ENCODE measurements around the gene MFNG. TPM values are rescaled to one million over a fixed set of nuclear protein-coding genes. Genes with fewer than 3 reads are reported as not detected.

Gene MFNG
- total RNA-seq, 2 experiments from 2014 or later: 225 to 235 TPM

DNA sequence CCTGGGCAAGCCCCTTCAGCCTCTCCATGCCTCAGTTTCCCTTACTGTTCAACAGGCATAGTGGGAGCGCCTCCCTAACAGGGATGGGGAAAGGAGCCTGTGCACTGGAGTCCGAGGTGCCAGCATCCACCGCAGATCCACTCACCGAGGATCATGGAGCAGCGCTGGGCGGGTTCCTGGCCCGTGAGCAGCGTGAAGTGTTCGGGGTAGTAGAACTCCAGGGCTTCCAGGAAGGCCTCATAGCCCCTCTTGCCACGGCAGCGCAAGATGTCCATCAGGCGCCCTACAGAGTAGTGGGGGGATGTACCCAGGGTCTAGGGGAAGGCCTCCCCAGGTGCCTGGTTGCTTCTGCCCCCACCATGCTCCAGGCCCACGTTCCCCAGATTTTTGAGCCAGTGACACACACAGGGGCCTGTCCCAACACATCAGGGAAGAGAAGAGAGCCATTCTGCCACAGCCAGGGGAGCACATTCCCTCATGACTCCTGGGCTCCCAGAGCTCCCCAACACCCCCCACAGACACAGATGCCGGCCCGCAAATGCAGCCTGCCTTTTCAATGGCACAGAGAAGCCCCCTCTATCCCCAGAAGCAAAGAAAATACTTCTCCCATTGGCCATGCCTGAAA is 31.8 kb upstream of the MFNG start:
- BruUV-seq (replicated peaks): no TSS peak
- no peak for DNase-seq (ENCODE audit: low spot score)
- Histone ChIP-seq H3K4me1 (ENCODE audit: insufficient read depth, low read length, poor library complexity, severe bottlenecking) (no peaks in the 10 kb centered on the region), H4K20me1 (ENCODE audit: insufficient read depth, low read length) (no peaks in the 10 kb centered on the region), H3K4me3 (ENCODE audit: low read depth, low read length, poor library complexity, severe bottlenecking) (no peak overlapping the region), H3K9me2 (ENCODE audit: insufficient read depth, low read length) (no peaks in the 10 kb centered on the region), H3K9me3 (ENCODE audit: low read length) (no peaks in the 10 kb centered on the region), H3K4me2 (ENCODE audit: low read length) (no peak overlapping the region), H2AFZ (ENCODE audit: low read length) (no peak overlapping the region), H3K79me2 (ENCODE audit: insufficient read depth, low read depth, low read length) (no peaks in the 10 kb centered on the region), H3K27ac (ENCODE audit: low read depth, low read length, poor library complexity, severe bottlenecking) (no peak overlapping the region), H3K36me3 (ENCODE audit: insufficient read depth, low read length) (no peaks in the 10 kb centered on the region)
- intact Hi-C loops (cut with micrococcal nuclease; ENCODE audit: unreplicated experiment): no loop called here
- TF ChIP-seq, protein P1, sequence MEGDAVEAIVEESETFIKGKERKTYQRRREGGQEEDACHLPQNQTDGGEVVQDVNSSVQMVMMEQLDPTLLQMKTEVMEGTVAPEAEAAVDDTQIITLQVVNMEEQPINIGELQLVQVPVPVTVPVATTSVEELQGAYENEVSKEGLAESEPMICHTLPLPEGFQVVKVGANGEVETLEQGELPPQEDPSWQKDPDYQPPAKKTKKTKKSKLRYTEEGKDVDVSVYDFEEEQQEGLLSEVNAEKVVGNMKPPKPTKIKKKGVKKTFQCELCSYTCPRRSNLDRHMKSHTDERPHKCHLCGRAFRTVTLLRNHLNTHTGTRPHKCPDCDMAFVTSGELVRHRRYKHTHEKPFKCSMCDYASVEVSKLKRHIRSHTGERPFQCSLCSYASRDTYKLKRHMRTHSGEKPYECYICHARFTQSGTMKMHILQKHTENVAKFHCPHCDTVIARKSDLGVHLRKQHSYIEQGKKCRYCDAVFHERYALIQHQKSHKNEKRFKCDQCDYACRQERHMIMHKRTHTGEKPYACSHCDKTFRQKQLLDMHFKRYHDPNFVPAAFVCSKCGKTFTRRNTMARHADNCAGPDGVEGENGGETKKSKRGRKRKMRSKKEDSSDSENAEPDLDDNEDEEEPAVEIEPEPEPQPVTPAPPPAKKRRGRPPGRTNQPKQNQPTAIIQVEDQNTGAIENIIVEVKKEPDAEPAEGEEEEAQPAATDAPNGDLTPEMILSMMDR (conservative IDR thresholded peaks at IDR 0.05; ENCODE audit: low read length): no peak
- TF ChIP-seq EZH2phosphoT487 (IDR thresholded peaks at IDR 0.05; ENCODE audit: borderline replicate concordance, low read depth, low read length): no peak
- CTCF ChIA-PET (ENCODE audit: unreplicated experiment): no interaction called here
- POLR2A ChIA-PET: no interaction called here

DNA sequence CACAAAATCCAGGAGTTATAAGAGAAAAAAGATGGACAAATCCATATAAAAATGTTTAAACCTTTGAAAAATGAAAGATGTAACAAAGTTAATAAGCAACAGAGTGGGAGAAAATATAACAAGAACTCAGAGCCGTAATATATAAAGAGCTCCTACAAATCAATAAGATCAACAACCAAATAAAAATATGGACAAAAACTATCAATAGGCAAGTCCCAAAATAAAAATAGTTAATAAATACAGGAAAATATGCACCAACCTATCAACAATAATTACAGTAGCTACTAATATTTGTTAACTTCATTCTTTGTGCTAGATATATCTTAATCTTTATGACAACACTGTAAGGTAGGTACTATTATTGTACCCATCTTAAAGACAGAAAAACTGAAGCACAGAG is 30.3 kb upstream of the MFNG start:
- ChIA-PET CTCF (ENCODE audit: unreplicated experiment) (no interaction called here), POLR2A (no interaction called here)
- no TSS peak for BruUV-seq (replicated peaks)
- Histone ChIP-seq H3K36me3 (ENCODE audit: insufficient read depth, low read length) (no peaks in the 10 kb centered on the region), H3K9me2 (ENCODE audit: insufficient read depth, low read length) (no peaks in the 10 kb centered on the region), H3K4me2 (ENCODE audit: low read length) (no peak overlapping the region), H3K27ac (ENCODE audit: low read depth, low read length, poor library complexity, severe bottlenecking) (no peak overlapping the region), H3K4me1 (ENCODE audit: insufficient read depth, low read length, poor library complexity, severe bottlenecking) (no peaks in the 10 kb centered on the region), H2AFZ (ENCODE audit: low read length) (no peak overlapping the region), H3K9me3 (ENCODE audit: low read length) (no peaks in the 10 kb centered on the region), H4K20me1 (ENCODE audit: insufficient read depth, low read length) (no peaks in the 10 kb centered on the region), H3K79me2 (ENCODE audit: insufficient read depth, low read depth, low read length) (no peaks in the 10 kb centered on the region), H3K4me3 (ENCODE audit: low read depth, low read length, poor library complexity, severe bottlenecking) (no peak overlapping the region)
- TF ChIP-seq, protein P1 (conservative IDR thresholded peaks at IDR 0.05; ENCODE audit: low read length): no peak
- no peak for TF ChIP-seq EZH2phosphoT487 (IDR thresholded peaks at IDR 0.05; ENCODE audit: borderline replicate concordance, low read depth, low read length)
- intact Hi-C loops (cut with micrococcal nuclease; ENCODE audit: unreplicated experiment): no loop called here
- no peak for DNase-seq (ENCODE audit: low spot score)

DNA sequence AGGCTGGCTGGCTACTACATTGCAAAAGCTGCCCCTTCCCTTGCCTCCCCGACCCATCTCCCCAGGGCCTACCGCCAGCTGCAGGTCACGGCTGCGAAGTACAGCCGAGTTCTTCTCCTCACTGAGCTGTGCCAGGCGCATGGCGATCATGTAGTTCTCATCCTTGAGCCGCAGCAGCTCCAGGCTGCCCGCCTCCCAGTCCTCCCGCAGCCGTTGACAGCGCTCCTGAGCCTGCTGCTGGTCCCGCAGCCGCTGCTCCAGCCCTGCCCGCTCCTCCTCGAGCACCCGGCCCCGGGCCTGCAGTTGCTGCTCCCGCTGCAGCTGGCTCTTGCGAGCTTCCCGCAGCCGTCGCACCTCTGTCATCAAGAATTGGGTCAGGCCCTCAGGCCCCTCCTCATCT is 29.7 kb upstream of the MFNG start:
- Histone ChIP-seq H3K4me2 (ENCODE audit: low read length) (no peak overlapping the region), H3K4me3 (ENCODE audit: low read depth, low read length, poor library complexity, severe bottlenecking) (no peak overlapping the region), H2AFZ (ENCODE audit: low read length) (no peak overlapping the region), H3K4me1 (ENCODE audit: insufficient read depth, low read length, poor library complexity, severe bottlenecking) (no peaks in the 10 kb centered on the region), H3K9me3 (ENCODE audit: low read length) (no peaks in the 10 kb centered on the region), H3K27ac (ENCODE audit: low read depth, low read length, poor library complexity, severe bottlenecking) (no peak overlapping the region), H3K9me2 (ENCODE audit: insufficient read depth, low read length) (no peaks in the 10 kb centered on the region), H4K20me1 (ENCODE audit: insufficient read depth, low read length) (no peaks in the 10 kb centered on the region), H3K36me3 (ENCODE audit: insufficient read depth, low read length) (no peaks in the 10 kb centered on the region), H3K79me2 (ENCODE audit: insufficient read depth, low read depth, low read length) (no peaks in the 10 kb centered on the region)
- TF ChIP-seq EZH2phosphoT487 (IDR thresholded peaks at IDR 0.05; ENCODE audit: borderline replicate concordance, low read depth, low read length): no peak
- TF ChIP-seq, protein P1 (conservative IDR thresholded peaks at IDR 0.05; ENCODE audit: low read length): no peak
- intact Hi-C loops (cut with micrococcal nuclease; ENCODE audit: unreplicated experiment): no loop called here
- BruUV-seq (replicated peaks): no TSS peak
- no peak for DNase-seq (ENCODE audit: low spot score)
- ChIA-PET POLR2A (no interaction called here), CTCF (ENCODE audit: unreplicated experiment) (no interaction called here)
